Activated naive CD8-positive, alpha-beta T cell treated with anti-CD3 and anti-CD28 coated beads, Interleukin-2, amount 50 U/mL, for 24 hours (primary cell): ENCODE data around the gene ASTN2.

ENCODE experiments used
- ATAC-seq: fragments of 150-1000 bp; cut with Tn5 transposase; one replicate; pipeline ENCODE4 v1.10.0; 2021
- DNase-seq: peaks from one replicate; pipeline ENCODE4 v3.0.0; 2021
- H3K27ac Mint-ChIP-seq: one replicate; pipeline ENCODE4 v1.8.0; 2021; ENCODE audit warnings: mild to moderate bottlenecking, mixed read lengths
- H3K27me3 Mint-ChIP-seq: one replicate; pipeline ENCODE4 v1.8.0; 2021; ENCODE audit warnings: mixed read lengths
- H3K36me3 Mint-ChIP-seq: one replicate; pipeline ENCODE4 v1.8.0; 2021; ENCODE audit warnings: low read depth, mixed read lengths
- H3K4me1 Mint-ChIP-seq: one replicate; pipeline ENCODE4 v1.8.0; 2021; ENCODE audit warnings: mixed read lengths
- H3K4me3 Mint-ChIP-seq: one replicate; pipeline ENCODE4 v1.8.0; 2021; ENCODE audit warnings: mild to moderate bottlenecking, moderate library complexity, mixed read lengths
- H3K9me3 Mint-ChIP-seq: one replicate; pipeline ENCODE4 v1.8.0; 2021; ENCODE audit warnings: mixed read lengths

The ASTN2 gene

DNA sequence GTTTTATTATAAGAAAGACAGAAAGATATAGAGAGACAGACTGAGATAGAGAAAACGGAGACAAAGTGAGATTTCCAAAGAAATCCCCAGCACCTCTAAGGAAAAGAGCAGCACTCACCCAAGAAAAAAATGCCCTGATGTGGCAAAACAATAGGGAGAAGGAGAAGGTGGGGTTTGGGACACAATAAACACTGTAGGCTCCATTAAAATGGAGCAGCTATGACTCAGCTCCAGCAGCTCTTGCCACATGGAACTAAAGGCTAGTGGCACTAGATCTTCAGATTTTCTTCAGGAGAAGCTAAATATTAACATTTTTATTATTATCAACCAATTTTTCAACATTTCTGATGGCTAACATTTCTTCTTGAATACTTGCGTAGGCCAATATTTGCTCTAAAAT lies 406.0 kb downstream of the ASTN2 start:
- ATAC-seq, result no peak

DNA sequence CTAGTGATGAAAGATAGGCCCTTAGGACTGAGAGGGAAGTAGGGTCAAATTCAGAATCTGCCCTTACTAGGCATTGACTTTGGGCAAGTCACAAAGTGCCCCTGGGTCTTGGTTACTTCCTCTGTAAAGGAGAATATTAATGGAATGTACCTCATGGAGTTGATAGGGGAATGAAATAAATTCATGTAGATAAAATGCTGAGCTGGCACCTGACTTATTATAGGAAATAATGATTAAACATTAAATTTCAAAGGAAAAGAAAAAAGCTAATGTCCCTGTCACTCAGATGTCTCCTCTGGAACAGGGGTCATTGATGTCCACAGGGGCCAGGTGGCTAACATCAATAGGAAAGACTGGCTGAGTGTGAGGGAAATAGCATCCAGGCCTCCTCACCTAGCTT lies 406.4 kb downstream of the ASTN2 start:
- Mint-ChIP-seq H3K4me1 (no peaks in the 10 kb centered on the region), H3K27me3 (peaks cover 2% of the 10 kb centered on the region), H3K27ac (no peak overlapping the region), H3K4me3 (no peak overlapping the region), H3K36me3 (no peaks in the 10 kb centered on the region), H3K9me3 (peaks cover 10% of the 10 kb centered on the region)
- DNase-seq (no peak), ATAC-seq (no peak)

More for the DNA sequence above, 406.0 kb downstream of the ASTN2 start:
- DNase-seq, result no peak
- Mint-ChIP-seq H3K4me1 (no peaks in the 10 kb centered on the region), H3K27me3 (peaks cover 2% of the 10 kb centered on the region), H3K4me3 (no peak overlapping the region), H3K36me3 (no peaks in the 10 kb centered on the region), H3K9me3 (peaks cover 10% of the 10 kb centered on the region), H3K27ac (no peak overlapping the region)

DNA sequence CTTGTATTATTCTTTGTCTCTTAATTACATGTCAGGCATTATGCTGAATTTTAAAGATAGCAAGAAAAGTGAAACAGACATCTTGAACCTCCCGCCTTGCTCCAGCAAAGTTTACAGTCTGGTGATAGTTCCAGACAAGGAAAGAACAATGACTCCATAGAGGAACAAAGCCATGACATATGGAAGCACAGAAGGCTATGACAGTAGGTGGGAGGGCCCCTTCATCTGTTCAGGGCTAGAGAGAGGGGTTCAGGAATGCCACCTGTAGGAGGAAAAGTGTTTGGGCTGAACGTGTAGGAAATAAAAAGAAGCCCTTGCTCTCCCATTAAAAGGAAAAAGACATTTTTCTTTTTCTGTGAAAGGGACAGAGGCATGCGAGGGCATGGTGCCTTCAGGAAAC lies 412.2 kb downstream of the ASTN2 start:
- no peak for DNase-seq
- H3K27ac Mint-ChIP-seq, result no peak overlapping the region
- no peaks in the 10 kb centered on the region for H3K36me3 Mint-ChIP-seq
- H3K9me3 Mint-ChIP-seq, result peaks cover 11% of the 10 kb centered on the region
- H3K27me3 Mint-ChIP-seq, result peaks cover 2% of the 10 kb centered on the region
- H3K4me3 Mint-ChIP-seq, result no peak overlapping the region
- no peaks in the 10 kb centered on the region for H3K4me1 Mint-ChIP-seq
- no peak for ATAC-seq

- DNase-seq (no peak), ATAC-seq (no peak)
- H3K36me3 Mint-ChIP-seq, result no peaks in the 10 kb centered on the region
- peaks cover 2% of the 10 kb centered on the region for H3K27me3 Mint-ChIP-seq
- no peak overlapping the region for H3K4me3 Mint-ChIP-seq
- H3K27ac Mint-ChIP-seq, result no peak overlapping the region
- peaks cover 11% of the 10 kb centered on the region for H3K9me3 Mint-ChIP-seq
- H3K4me1 Mint-ChIP-seq, result no peaks in the 10 kb centered on the region
These were observed 414.0 kb downstream of the ASTN2 start for GRCh38 chr9:117000834-117001233.

DNA sequence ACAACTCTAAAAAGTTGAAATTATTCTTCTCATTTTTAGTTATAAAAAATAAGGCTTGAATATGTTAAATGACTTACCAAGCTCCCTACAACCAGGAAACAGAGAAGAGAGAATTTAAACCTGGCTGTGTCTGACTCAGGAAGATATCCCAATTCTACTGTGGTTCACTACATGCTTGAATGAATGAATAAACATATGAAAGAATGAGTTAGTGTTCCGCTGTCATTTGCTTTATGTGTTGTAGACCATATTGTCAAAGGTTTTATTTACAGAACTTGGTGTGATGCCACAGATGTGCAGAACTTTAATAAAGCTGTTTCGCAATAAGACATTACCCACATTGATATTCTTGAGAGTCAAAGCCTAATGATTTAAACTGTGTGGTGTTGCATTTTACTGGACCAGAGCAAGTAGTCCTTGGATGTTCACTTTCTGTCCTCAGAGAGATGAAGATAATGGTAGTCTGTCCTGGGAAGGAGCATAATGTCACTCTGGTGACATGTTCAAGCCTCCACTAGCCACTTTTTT lies 414.6 kb downstream of the ASTN2 start:
- no peak for DNase-seq
- Mint-ChIP-seq H3K36me3 (no peaks in the 10 kb centered on the region), H3K4me3 (no peak overlapping the region)

DNA sequence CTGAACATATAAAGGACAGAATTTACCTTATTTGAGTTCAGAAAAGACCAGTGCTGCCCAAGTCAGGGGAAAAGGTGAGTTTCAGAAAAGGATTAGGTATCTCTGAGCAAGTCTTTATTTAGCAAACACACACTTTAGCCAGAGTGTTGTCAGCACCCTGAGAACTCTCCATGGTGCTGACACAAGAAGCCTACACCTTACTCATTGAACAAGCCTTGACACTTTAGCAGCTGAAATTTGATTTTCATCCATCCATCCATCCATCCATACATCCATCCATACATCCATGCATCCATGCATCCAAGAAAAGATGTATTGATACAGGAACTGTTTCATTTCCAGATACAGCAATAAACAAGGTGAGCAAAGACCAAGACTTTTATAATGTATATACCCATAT lies 416.6 kb downstream of the ASTN2 start:
- H3K27ac Mint-ChIP-seq, result no peak overlapping the region
- H3K9me3 Mint-ChIP-seq, result peaks cover 6% of the 10 kb centered on the region
- DNase-seq (no peak), ATAC-seq (no peak)
- H3K4me3 Mint-ChIP-seq, result no peak overlapping the region
- no peaks in the 10 kb centered on the region for H3K27me3 Mint-ChIP-seq
- H3K36me3 Mint-ChIP-seq, result no peaks in the 10 kb centered on the region
- H3K4me1 Mint-ChIP-seq, result no peaks in the 10 kb centered on the region

More for the DNA sequence above, 414.6 kb downstream of the ASTN2 start:
- Mint-ChIP-seq H3K27me3 (no peaks in the 10 kb centered on the region), H3K4me1 (no peaks in the 10 kb centered on the region), H3K27ac (no peak overlapping the region), H3K9me3 (peaks cover 6% of the 10 kb centered on the region)
- ATAC-seq, result no peak

GRCh38 chr9:116992865-116993264 lies 422.0 kb downstream of the ASTN2 start:
- no peak overlapping the region for H3K27ac Mint-ChIP-seq
- peaks cover 1% of the 10 kb centered on the region for H3K9me3 Mint-ChIP-seq
- DNase-seq (no peak), ATAC-seq (no peak)
- no peaks in the 10 kb centered on the region for H3K36me3 Mint-ChIP-seq
- no peak overlapping the region for H3K4me3 Mint-ChIP-seq
- no peaks in the 10 kb centered on the region for H3K4me1 Mint-ChIP-seq
- H3K27me3 Mint-ChIP-seq, result peaks cover 2% of the 10 kb centered on the region

DNA sequence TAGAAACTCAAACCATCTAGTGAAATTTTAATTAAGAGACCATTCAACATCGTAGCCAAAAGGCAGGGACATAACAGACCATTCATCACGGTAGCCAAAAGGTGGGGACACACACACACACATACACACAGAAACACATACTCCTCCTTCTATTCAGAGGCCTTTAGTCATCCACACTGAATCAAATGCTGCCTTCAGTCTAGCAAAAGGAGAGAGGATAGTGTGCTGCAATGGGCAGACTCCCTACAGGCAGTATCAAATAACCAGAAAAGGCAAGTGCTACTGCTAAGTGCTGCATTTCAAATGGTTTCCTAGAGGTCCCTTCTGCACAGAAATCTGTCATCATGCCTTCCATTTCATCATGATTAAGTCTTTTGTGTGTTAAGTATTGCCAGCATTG lies 423.8 kb downstream of the ASTN2 start:
- DNase-seq, result no peak
- Mint-ChIP-seq H3K4me3 (no peak overlapping the region), H3K4me1 (no peaks in the 10 kb centered on the region), H3K27me3 (peaks cover 2% of the 10 kb centered on the region), H3K9me3 (no peaks in the 10 kb centered on the region), H3K27ac (no peak overlapping the region), H3K36me3 (no peaks in the 10 kb centered on the region)
- ATAC-seq, result no peak

DNA sequence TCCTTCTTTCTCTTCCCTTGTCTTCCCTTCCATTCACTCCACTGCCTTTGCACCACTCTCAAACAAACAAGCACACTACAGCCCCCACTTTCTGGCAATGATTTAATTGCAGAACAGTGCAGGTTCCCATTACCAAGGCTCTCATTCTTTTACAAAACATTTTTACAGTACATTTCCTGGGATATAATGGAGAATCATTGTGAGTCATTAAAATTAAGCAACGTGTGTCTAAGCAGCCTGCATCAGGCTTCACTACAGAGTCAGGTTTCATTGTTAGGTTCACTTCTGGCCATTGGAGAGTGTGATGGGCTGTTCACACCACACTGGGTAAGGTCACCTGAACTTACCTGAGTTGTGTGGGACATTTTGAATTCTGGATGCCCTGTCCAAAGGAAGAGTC lies 424.3 kb downstream of the ASTN2 start:
- Mint-ChIP-seq H3K27me3 (peaks cover 2% of the 10 kb centered on the region), H3K4me3 (no peak overlapping the region)

DNA sequence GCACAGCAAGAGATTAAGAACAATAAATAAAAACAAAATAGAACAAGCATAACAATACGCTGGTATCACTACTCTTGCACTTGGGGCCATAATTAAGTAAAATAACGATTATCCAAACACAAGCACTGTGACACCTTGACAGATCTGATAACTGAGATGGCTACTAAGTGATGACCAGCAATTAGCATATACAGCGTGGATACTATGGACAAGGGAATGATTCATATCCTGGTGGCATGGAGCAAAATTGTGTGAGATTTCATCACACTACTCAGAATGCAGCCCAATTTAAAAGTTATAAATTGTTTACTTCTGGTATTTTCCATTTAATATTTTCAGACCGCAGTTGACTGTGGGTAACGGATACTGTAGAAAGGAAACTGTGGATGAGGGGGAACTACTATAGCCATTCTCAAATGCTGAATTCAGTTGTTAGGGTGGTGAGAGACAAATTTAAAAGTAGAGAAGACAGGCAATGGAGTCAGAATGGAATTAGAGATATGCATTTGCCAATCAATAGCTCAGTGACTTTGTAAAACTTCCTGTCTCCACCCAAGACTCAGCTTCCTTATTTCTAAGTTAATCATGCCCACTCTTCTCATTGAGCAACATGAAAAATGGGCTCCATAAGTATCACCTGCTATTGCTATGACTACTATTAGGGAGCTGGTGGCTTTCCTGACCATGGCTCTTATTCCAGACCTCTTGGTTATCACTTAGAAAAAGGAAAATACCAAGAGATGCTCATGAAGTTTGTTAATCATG lies 427.0 kb downstream of the ASTN2 start:
- Mint-ChIP-seq H3K27me3 (peaks cover 2% of the 10 kb centered on the region), H3K36me3 (no peaks in the 10 kb centered on the region), H3K4me1 (no peaks in the 10 kb centered on the region), H3K4me3 (no peak overlapping the region), H3K27ac (no peak overlapping the region), H3K9me3 (no peaks in the 10 kb centered on the region)
- no peak for ATAC-seq
- no peak for DNase-seq

More for the DNA sequence above, 424.3 kb downstream of the ASTN2 start:
- ATAC-seq, result no peak
- DNase-seq, result no peak
- Mint-ChIP-seq H3K36me3 (no peaks in the 10 kb centered on the region), H3K4me1 (no peaks in the 10 kb centered on the region), H3K27ac (no peak overlapping the region), H3K9me3 (no peaks in the 10 kb centered on the region)

- DNase-seq (no peak), ATAC-seq (no peak)
- H3K27me3 Mint-ChIP-seq, result peaks cover 2% of the 10 kb centered on the region
- H3K36me3 Mint-ChIP-seq, result no peaks in the 10 kb centered on the region
- no peaks in the 10 kb centered on the region for H3K9me3 Mint-ChIP-seq
- no peaks in the 10 kb centered on the region for H3K4me1 Mint-ChIP-seq
- H3K4me3 Mint-ChIP-seq, result no peak overlapping the region
- no peak overlapping the region for H3K27ac Mint-ChIP-seq
These were observed 428.8 kb downstream of the ASTN2 start for GRCh38 chr9:116986015-116986414.

- H3K27ac Mint-ChIP-seq, result no peak overlapping the region
- H3K4me3 Mint-ChIP-seq, result no peak overlapping the region
- DNase-seq (no peak), ATAC-seq (no peak)
- H3K9me3 Mint-ChIP-seq, result no peaks in the 10 kb centered on the region
- peaks cover 2% of the 10 kb centered on the region for H3K27me3 Mint-ChIP-seq
- H3K36me3 Mint-ChIP-seq, result no peaks in the 10 kb centered on the region
- no peaks in the 10 kb centered on the region for H3K4me1 Mint-ChIP-seq
These were observed 429.3 kb downstream of the ASTN2 start for GRCh38 chr9:116985596-116985995.

DNA sequence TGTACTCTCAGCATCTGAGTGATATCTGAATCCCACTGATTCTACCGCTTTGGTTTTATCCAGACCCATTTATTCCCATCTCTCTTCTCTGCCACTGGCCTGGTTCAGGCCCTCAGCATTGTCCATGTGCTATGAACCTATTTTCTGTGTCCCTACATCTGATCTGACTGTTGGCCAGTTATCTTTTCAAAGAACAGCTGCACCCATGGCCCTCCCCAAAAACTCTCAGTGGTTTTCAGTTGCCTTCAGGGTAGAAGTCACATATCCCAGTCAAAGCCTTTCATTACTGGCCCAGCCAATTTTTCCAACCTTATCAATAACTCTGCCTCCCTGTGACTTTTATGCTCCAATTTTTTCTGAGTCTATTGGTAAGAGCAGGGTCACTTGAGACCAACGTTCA lies 430.7 kb downstream of the ASTN2 start:
- no peak for DNase-seq
- no peaks in the 10 kb centered on the region for H3K9me3 Mint-ChIP-seq
- no peaks in the 10 kb centered on the region for H3K4me1 Mint-ChIP-seq
- ATAC-seq, result no peak
- H3K36me3 Mint-ChIP-seq, result no peaks in the 10 kb centered on the region
- no peak overlapping the region for H3K27ac Mint-ChIP-seq
- H3K4me3 Mint-ChIP-seq, result no peak overlapping the region
- H3K27me3 Mint-ChIP-seq, result no peaks in the 10 kb centered on the region

DNA sequence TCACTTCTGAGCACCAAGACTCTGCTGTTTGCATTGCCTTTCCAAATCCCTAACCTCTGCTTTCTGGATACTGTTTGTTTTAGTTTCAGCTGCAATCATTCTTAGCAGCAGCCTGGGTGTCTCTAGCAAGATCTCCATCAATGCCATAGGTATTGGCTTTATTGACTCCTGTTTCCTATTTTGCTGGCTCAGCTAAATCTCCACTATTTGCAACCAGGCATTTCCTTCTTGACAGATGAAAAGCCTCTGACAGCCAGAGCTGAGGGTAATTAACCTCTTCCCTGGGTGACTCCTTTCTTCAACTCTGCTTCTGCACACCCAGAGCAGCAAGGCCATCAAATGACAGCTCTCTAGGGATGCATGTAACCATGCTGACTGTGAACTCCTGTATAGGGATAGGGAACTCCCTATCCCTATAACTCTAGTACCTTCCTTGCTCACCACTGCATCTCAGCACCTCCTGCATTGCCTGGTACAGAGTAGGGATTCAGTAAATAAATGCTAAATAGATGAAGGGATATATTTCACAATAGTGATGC lies 434.2 kb downstream of the ASTN2 start:
- no peaks in the 10 kb centered on the region for H3K4me1 Mint-ChIP-seq
- no peaks in the 10 kb centered on the region for H3K9me3 Mint-ChIP-seq
- no peaks in the 10 kb centered on the region for H3K27me3 Mint-ChIP-seq
- DNase-seq (no peak), ATAC-seq (no peak)
- no peak overlapping the region for H3K27ac Mint-ChIP-seq
- no peaks in the 10 kb centered on the region for H3K36me3 Mint-ChIP-seq
- no peak overlapping the region for H3K4me3 Mint-ChIP-seq

DNA sequence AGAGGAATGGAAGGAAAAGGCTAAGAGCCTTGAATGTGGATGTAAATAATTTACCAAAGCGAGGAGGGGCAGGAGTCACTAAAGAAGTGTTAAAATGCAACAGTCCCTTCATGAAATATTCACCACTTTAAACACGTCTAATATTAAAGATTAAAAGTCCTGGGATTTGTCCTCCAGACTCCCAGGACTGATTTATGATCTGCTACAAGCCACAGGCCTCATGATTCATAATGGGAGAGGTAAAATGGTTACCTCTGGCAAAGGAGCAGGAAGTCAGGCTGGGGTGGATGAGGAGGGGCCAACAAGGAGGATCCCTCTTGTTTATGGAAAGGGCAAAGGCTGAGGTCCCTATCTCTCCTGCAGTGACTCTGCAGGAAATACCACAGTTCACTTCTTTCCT lies 435.4 kb downstream of the ASTN2 start:
- H3K36me3 Mint-ChIP-seq, result no peaks in the 10 kb centered on the region
- ATAC-seq, result no peak
- no peak for DNase-seq
- H3K27me3 Mint-ChIP-seq, result no peaks in the 10 kb centered on the region
- H3K9me3 Mint-ChIP-seq, result no peaks in the 10 kb centered on the region
- no peak overlapping the region for H3K4me3 Mint-ChIP-seq
- no peak overlapping the region for H3K27ac Mint-ChIP-seq
- H3K4me1 Mint-ChIP-seq, result no peaks in the 10 kb centered on the region
